ENCODE results near the gene MAS1L. TPM values are rescaled to one million over a fixed set of nuclear protein-coding genes. Genes with fewer than 3 reads are reported as not detected.

MAS1L gene
- total and polyA plus RNA-seq, 5 donors, result not detected

DNA sequence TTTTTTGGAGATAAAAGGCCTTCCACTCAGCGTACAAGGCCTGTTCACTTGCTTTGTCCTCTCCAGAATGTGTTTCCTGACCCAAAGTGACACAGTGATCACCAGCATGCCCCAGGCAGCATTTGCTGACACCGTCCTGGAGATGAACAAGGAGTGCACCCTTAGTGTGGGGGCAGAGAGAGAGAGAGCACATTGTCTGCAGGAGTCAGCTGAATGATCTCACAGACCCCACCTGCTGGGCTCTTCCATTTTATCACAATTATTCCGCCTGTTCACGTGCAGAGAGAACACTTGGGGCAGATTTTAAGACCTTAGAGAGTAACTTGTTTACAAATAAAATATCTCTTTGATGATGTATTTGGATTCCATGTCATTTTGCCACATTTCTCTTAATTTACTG is 22.4 kb upstream of the MAS1L start:
- DNase-seq (no peak), ATAC-seq (no peak)
- no peak overlapping the region for H3K27ac ChIP-seq (ENCODE audit: low read length)
- H3K9me3 ChIP-seq (ENCODE audit: control insufficient read depth, low read length), result no peaks in the 10 kb centered on the region
- H3K27me3 ChIP-seq (ENCODE audit: control insufficient read depth, insufficient read depth), result no peaks in the 10 kb centered on the region
- H3K4me1 ChIP-seq (ENCODE audit: control insufficient read depth, insufficient read depth, low read length), result no peaks in the 10 kb centered on the region
- intact Hi-C loops (cut with DNase I), result no loop called here
- H3K4me3 ChIP-seq (ENCODE audit: low read length), result no peak overlapping the region
- WGBS, result 33% methylated on average over 4 of the region's 4 CpGs

- DNase-seq, result no peak
- Histone ChIP-seq H3K9me3 (ENCODE audit: control insufficient read depth, low read length) (no peaks in the 10 kb centered on the region), H3K27ac (ENCODE audit: low read length) (no peak overlapping the region), H3K4me3 (ENCODE audit: low read length) (no peak overlapping the region), H3K4me1 (ENCODE audit: control insufficient read depth, insufficient read depth, low read length) (no peaks in the 10 kb centered on the region), H3K27me3 (ENCODE audit: control insufficient read depth, insufficient read depth) (no peaks in the 10 kb centered on the region)
- 79% methylated on average over 9 of the region's 9 CpGs for WGBS
- intact Hi-C loops (cut with DNase I), result no loop called here
- no peak for ATAC-seq
Measured at GRCh38 chr6:29509711-29510110, 22.0 kb upstream of the MAS1L start.

DNA sequence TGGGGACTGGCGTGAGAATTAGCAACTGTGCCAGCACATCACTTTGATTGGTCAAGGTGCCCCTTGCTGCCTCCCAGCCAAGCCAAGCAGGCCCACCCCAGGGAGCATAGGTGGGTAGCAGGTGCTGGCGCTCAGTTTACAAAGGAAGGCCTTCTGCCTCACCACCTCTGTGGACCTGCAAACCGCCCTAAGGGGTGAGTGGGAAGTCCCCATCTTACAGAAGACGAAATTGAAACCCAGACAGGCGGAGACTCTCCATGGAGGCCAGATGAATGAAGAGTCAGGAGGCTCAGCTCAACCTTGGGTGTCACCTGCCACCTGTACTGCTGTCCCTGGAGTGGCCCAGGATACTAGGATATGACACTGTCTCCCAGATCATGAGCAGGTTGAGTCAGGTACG is 21.5 kb upstream of the MAS1L start:
- H3K27ac ChIP-seq (ENCODE audit: low read length), result no peak overlapping the region
- 72% methylated on average over 6 of the region's 6 CpGs for WGBS
- H3K9me3 ChIP-seq (ENCODE audit: control insufficient read depth, low read length), result no peaks in the 10 kb centered on the region
- ATAC-seq (no peak), DNase-seq (no peak)
- intact Hi-C loops (cut with DNase I), result no loop called here
- H3K4me1 ChIP-seq (ENCODE audit: control insufficient read depth, insufficient read depth, low read length), result no peaks in the 10 kb centered on the region
- no peak overlapping the region for H3K4me3 ChIP-seq (ENCODE audit: low read length)
- H3K27me3 ChIP-seq (ENCODE audit: control insufficient read depth, insufficient read depth), result no peaks in the 10 kb centered on the region

- no peaks in the 10 kb centered on the region for H3K9me3 ChIP-seq (ENCODE audit: control insufficient read depth, low read length)
- no peak overlapping the region for H3K4me3 ChIP-seq (ENCODE audit: low read length)
- 81% methylated on average over 5 of the region's 5 CpGs for WGBS
- H3K27ac ChIP-seq (ENCODE audit: low read length), result no peak overlapping the region
- H3K4me1 ChIP-seq (ENCODE audit: control insufficient read depth, insufficient read depth, low read length), result no peaks in the 10 kb centered on the region
- intact Hi-C loops (cut with DNase I), result no loop called here
- no peaks in the 10 kb centered on the region for H3K27me3 ChIP-seq (ENCODE audit: control insufficient read depth, insufficient read depth)
- DNase-seq (no peak), ATAC-seq (no peak)
Measured at GRCh38 chr6:29507319-29507718, 19.6 kb upstream of the MAS1L start.

GRCh38 chr6:29506446-29507067 is 18.8 kb upstream of the MAS1L start:
- ATAC-seq (no peak), DNase-seq (no peak)
- Histone ChIP-seq H3K4me3 (ENCODE audit: low read length) (no peak overlapping the region), H3K27ac (ENCODE audit: low read length) (no peak overlapping the region), H3K27me3 (ENCODE audit: control insufficient read depth, insufficient read depth) (no peaks in the 10 kb centered on the region), H3K4me1 (ENCODE audit: control insufficient read depth, insufficient read depth, low read length) (no peaks in the 10 kb centered on the region), H3K9me3 (ENCODE audit: control insufficient read depth, low read length) (no peaks in the 10 kb centered on the region)
- 70% methylated on average over 11 of the region's 11 CpGs for WGBS
- intact Hi-C loops (cut with DNase I), result no loop called here

GRCh38 chr6:29505808-29506207 is 18.1 kb upstream of the MAS1L start:
- intact Hi-C loops (cut with DNase I), result no loop called here
- no peaks in the 10 kb centered on the region for H3K4me1 ChIP-seq (ENCODE audit: control insufficient read depth, insufficient read depth, low read length)
- no peak for DNase-seq
- H3K27me3 ChIP-seq (ENCODE audit: control insufficient read depth, insufficient read depth), result no peaks in the 10 kb centered on the region
- 88% methylated on average over 3 of the region's 3 CpGs for WGBS
- H3K9me3 ChIP-seq (ENCODE audit: control insufficient read depth, low read length), result no peaks in the 10 kb centered on the region
- no peak overlapping the region for H3K4me3 ChIP-seq (ENCODE audit: low read length)
- ATAC-seq, result no peak
- H3K27ac ChIP-seq (ENCODE audit: low read length), result no peak overlapping the region

DNA sequence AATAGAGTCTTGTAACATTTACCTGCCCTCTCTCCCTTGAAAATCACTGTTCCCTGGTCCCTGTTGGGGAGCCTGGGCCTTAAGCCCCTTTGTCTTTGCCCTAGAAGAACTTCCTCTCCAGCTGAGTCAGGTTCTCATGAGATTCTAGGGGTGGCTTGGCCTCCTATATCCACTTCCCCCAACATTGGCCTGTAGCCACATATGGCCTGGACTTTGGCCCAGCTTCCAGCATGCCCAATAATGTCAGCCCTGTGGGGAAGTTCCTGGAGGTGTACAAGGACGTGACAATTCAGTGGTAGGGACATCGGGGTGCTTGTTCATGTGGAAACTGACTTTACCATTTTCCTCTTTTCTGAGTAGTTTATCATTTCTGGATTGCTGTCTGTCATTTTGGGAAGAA is 17.2 kb upstream of the MAS1L start:
- intact Hi-C loops (cut with DNase I), result no loop called here
- no peak for ATAC-seq
- Histone ChIP-seq H3K4me1 (ENCODE audit: control insufficient read depth, insufficient read depth, low read length) (no peaks in the 10 kb centered on the region), H3K27ac (ENCODE audit: low read length) (no peak overlapping the region), H3K4me3 (ENCODE audit: low read length) (no peak overlapping the region), H3K27me3 (ENCODE audit: control insufficient read depth, insufficient read depth) (no peaks in the 10 kb centered on the region), H3K9me3 (ENCODE audit: control insufficient read depth, low read length) (no peaks in the 10 kb centered on the region)
- 59% methylated on average over 2 of the region's 2 CpGs for WGBS
- no peak for DNase-seq

DNA sequence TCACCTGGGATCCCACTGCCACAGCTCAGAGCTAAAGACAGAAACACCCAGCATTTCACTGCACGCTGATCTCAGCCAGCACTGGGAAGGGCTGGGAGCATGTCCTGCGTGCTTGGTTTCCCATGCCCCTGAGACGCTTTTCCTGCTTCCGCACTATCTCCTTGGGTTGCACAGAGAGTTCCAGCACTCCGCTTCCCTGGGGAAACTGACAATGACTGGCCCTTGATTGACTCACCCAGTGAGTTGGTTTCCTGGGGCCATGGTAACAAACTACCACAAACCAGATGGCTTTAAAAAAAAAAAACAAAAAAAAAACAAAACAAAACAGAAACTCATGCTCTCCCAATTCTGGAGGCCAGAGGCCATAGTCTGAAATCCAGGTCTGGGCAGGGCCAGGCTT is 14.8 kb upstream of the MAS1L start:
- 71% methylated on average over 5 of the region's 5 CpGs for WGBS
- H3K27ac ChIP-seq (ENCODE audit: low read length), result no peak overlapping the region
- H3K9me3 ChIP-seq (ENCODE audit: control insufficient read depth, low read length), result no peaks in the 10 kb centered on the region
- no peak overlapping the region for H3K4me3 ChIP-seq (ENCODE audit: low read length)
- ATAC-seq, result no peak
- H3K27me3 ChIP-seq (ENCODE audit: control insufficient read depth, insufficient read depth), result no peaks in the 10 kb centered on the region
- H3K4me1 ChIP-seq (ENCODE audit: control insufficient read depth, insufficient read depth, low read length), result no peaks in the 10 kb centered on the region
- intact Hi-C loops (cut with DNase I), result no loop called here
- no peak for DNase-seq

DNA sequence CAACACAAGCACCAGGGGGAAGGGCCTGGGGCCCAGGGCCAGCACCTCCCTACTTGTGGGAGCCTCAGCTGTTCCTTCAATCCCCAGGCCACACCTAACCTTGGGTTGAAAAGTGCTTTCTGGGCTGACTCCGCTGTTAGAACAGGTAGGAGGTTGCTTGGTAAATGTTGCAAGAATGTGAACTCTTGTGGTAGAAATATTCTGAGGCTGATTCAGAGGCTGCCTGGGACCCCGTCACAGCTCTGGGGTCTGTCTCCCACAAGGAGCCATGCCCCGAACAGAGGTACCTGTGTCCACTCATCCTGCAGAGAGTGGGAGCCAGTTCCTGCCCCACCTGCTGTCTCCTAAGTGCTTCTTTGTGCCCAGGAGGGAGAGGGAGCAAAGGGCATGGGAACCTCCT is 14.4 kb upstream of the MAS1L start:
- Histone ChIP-seq H3K9me3 (ENCODE audit: control insufficient read depth, low read length) (no peaks in the 10 kb centered on the region), H3K27ac (ENCODE audit: low read length) (no peak overlapping the region), H3K4me1 (ENCODE audit: control insufficient read depth, insufficient read depth, low read length) (no peaks in the 10 kb centered on the region), H3K27me3 (ENCODE audit: control insufficient read depth, insufficient read depth) (no peaks in the 10 kb centered on the region), H3K4me3 (ENCODE audit: low read length) (no peak overlapping the region)
- WGBS, result 83% methylated on average over 3 of the region's 3 CpGs
- intact Hi-C loops (cut with DNase I), result no loop called here
- DNase-seq (no peak), ATAC-seq (no peak)

- Histone ChIP-seq H3K27ac (ENCODE audit: low read length) (no peak overlapping the region), H3K4me3 (ENCODE audit: low read length) (no peak overlapping the region), H3K27me3 (ENCODE audit: control insufficient read depth, insufficient read depth) (no peaks in the 10 kb centered on the region), H3K9me3 (ENCODE audit: control insufficient read depth, low read length) (no peaks in the 10 kb centered on the region), H3K4me1 (ENCODE audit: control insufficient read depth, insufficient read depth, low read length) (no peaks in the 10 kb centered on the region)
- intact Hi-C loops (cut with DNase I), result no loop called here
- WGBS, result 86% methylated on average over 6 of the region's 6 CpGs
- DNase-seq (no peak), ATAC-seq (no peak)
Measured at GRCh38 chr6:29501106-29501505, 13.3 kb upstream of the MAS1L start.

- Histone ChIP-seq H3K27me3 (ENCODE audit: control insufficient read depth, insufficient read depth) (no peaks in the 10 kb centered on the region), H3K4me1 (ENCODE audit: control insufficient read depth, insufficient read depth, low read length) (no peaks in the 10 kb centered on the region), H3K27ac (ENCODE audit: low read length) (no peak overlapping the region), H3K4me3 (ENCODE audit: low read length) (no peak overlapping the region), H3K9me3 (ENCODE audit: control insufficient read depth, low read length) (no peaks in the 10 kb centered on the region)
- intact Hi-C loops (cut with DNase I), result no loop called here
- ATAC-seq (no peak), DNase-seq (peak in 1 of 3 donors; percentile 37)
- WGBS, result 79% methylated on average over 8 of the region's 8 CpGs
Measured at GRCh38 chr6:29500594-29500993, 12.8 kb upstream of the MAS1L start.

- H3K4me3 ChIP-seq (ENCODE audit: low read length), result no peak overlapping the region
- H3K27me3 ChIP-seq (ENCODE audit: control insufficient read depth, insufficient read depth), result no peaks in the 10 kb centered on the region
- H3K4me1 ChIP-seq (ENCODE audit: control insufficient read depth, insufficient read depth, low read length), result no peaks in the 10 kb centered on the region
- H3K27ac ChIP-seq (ENCODE audit: low read length), result no peak overlapping the region
- 76% methylated on average over 5 of the region's 5 CpGs for WGBS
- H3K9me3 ChIP-seq (ENCODE audit: control insufficient read depth, low read length), result no peaks in the 10 kb centered on the region
- intact Hi-C loops (cut with DNase I), result no loop called here
- ATAC-seq (no peak), DNase-seq (no peak)
Measured at GRCh38 chr6:29499704-29500103, 11.9 kb upstream of the MAS1L start.
